HL-60 (cell line): ENCODE data around the gene SLC44A4.

Source experiments
- GABPA ChIP-seq: IDR thresholded peaks from 2 replicates; pipeline ENCODE4 v1.6.1; 2012; ENCODE audit warnings: low read depth
- TF ChIP-seq, protein P1 (sequence below): IDR thresholded peaks from one replicate; pipeline ENCODE4 v1.5.1; 2011; ENCODE audit warnings: low read length, control low read depth, inconsistent platforms; ENCODE audit not compliant: insufficient read depth

DNA sequence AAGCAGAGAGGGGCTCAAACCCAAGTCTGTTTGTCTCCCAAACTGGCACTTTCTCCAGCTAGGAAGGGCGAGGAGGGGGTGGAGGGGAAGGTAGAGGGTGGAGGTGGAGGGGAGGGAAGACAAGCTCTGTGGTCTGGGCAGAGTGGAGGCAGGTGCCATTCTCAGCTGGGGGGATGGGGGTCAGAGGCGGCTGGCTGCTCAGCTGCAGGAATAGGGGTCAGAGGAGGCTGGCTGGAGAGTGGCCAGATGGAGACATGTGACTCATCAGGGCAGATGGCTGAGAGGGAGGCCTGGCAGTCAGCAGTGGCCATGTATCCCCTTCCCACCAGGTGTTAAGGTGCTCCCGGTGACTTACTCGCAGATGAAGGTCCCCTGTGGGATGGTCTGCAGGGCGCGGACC is 3.5 kb upstream of the SLC44A4 start:
- TF ChIP-seq, protein P1, sequence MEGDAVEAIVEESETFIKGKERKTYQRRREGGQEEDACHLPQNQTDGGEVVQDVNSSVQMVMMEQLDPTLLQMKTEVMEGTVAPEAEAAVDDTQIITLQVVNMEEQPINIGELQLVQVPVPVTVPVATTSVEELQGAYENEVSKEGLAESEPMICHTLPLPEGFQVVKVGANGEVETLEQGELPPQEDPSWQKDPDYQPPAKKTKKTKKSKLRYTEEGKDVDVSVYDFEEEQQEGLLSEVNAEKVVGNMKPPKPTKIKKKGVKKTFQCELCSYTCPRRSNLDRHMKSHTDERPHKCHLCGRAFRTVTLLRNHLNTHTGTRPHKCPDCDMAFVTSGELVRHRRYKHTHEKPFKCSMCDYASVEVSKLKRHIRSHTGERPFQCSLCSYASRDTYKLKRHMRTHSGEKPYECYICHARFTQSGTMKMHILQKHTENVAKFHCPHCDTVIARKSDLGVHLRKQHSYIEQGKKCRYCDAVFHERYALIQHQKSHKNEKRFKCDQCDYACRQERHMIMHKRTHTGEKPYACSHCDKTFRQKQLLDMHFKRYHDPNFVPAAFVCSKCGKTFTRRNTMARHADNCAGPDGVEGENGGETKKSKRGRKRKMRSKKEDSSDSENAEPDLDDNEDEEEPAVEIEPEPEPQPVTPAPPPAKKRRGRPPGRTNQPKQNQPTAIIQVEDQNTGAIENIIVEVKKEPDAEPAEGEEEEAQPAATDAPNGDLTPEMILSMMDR = no peak
- TF ChIP-seq GABPA = no peak
